HL-60 (cell line): ENCODE data around the gene CAVIN2.

Experiments used
- DNase-seq, 2 experiments: peaks; one replicate each; pipeline ENCODE4 v3.0.0-alpha.2; 2010 to 2020; ENCODE audit warnings: low read depth in 1 of 2, low spot score in 1 of 2
- H3K27ac ChIP-seq: fragments of 250-450 bp; sonication (Bioruptor Pico); replicated peaks from 2 replicates; pipeline ENCODE4 v1.5.1; 2020; ENCODE audit warnings: mild to moderate bottlenecking, moderate library complexity
- H3K27me3 ChIP-seq: fragments of 250-450 bp; sonication (Bioruptor Pico); 2 replicates; pipeline ENCODE4 v1.5.1; 2021; ENCODE audit warnings: mild to moderate bottlenecking, moderate library complexity; ENCODE audit not compliant: insufficient read depth, poor library complexity, severe bottlenecking
- H3K4me3 ChIP-seq: replicated peaks from 2 replicates; pipeline ENCODE4 v1.5.1; 2011; ENCODE audit warnings: mild to moderate bottlenecking, control low read depth, low read length; ENCODE audit not compliant: insufficient read depth
- CTCF ChIP-seq: IDR thresholded peaks from one replicate; pipeline ENCODE4 v1.5.1; 2011; ENCODE audit warnings: low read length, control low read depth, inconsistent platforms; ENCODE audit not compliant: insufficient read depth
- GABPA ChIP-seq: IDR thresholded peaks from 2 replicates; pipeline ENCODE4 v1.6.1; 2012; ENCODE audit warnings: low read depth
- POLR2AphosphoS5 ChIP-seq: IDR thresholded peaks from 2 replicates; pipeline ENCODE4 v1.6.1; 2012; ENCODE audit warnings: low read depth
- REST ChIP-seq: IDR thresholded peaks from 2 replicates; pipeline ENCODE4 v1.6.1; 2012; ENCODE audit warnings: low read depth; ENCODE audit not compliant: insufficient replicate concordance
- SPI1 ChIP-seq: IDR thresholded peaks from 2 replicates; pipeline ENCODE4 v1.6.1; 2012; ENCODE audit warnings: low read depth, mild to moderate bottlenecking, borderline replicate concordance

The CAVIN2 gene

GRCh38 chr2:191877875-191878274 is 31.0 kb upstream of the CAVIN2 start:
- Histone ChIP-seq H3K27me3 (no peaks in the 10 kb centered on the region), H3K4me3 (no peak overlapping the region), H3K27ac (no peak overlapping the region)
- no peak for DNase-seq
- no peak for TF ChIP-seq GABPA
- no peak for TF ChIP-seq CTCF
- TF ChIP-seq REST = no peak
- no peak for TF ChIP-seq POLR2AphosphoS5
- no peak for TF ChIP-seq SPI1

DNA sequence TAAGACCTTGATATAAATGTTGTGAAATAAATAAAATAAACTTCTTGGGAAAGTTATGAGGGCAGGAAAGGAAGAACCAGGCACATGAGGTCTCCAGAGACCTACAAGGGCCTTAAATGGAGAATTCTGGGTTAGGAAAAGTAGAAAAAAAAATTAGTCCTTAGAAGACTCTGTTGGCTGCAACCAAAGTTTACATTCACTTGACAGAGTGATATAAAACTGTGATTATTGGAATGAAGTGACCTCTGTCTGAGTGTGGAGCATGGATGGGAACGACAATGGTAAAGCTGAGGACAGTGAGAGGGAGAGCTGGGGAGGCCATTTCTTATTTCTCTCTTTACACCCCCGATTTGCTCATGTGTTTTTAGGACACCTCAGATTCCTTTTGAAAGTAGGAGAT is 29.0 kb upstream of the CAVIN2 start:
- TF ChIP-seq REST (no peak), GABPA (no peak), CTCF (no peak)
- Histone ChIP-seq H3K4me3 (no peak overlapping the region), H3K27me3 (no peaks in the 10 kb centered on the region), H3K27ac (no peak overlapping the region)
- no peak for DNase-seq

GRCh38 chr2:191870744-191871143 is 23.9 kb upstream of the CAVIN2 start:
- H3K27me3 ChIP-seq = no peaks in the 10 kb centered on the region
- H3K4me3 ChIP-seq = no peak overlapping the region
- no peak for DNase-seq
- TF ChIP-seq REST (no peak), GABPA (no peak), CTCF (no peak), POLR2AphosphoS5 (no peak), SPI1 (no peak)
- H3K27ac ChIP-seq = no peak overlapping the region
